Mesenteric fat pad (tissue), 1 donor: ENCODE data around the gene NKAIN2. TPM values are rescaled to one million over a fixed set of nuclear protein-coding genes. Genes with fewer than 3 reads are reported as not detected.

ENCODE experiments used
- DNase-seq: peaks from one replicate; pipeline ENCODE4 v3.0.0-alpha.2; 2020; ENCODE audit warnings: low spot score
- long read RNA-seq: library from polyadenylated mRNA; unstranded; transcript quantifications from one replicate; pipeline ENCODE4 v2.0.0, GENCODE V29; 2020
- total RNA-seq: library from RNA; stranded (reverse); fragmentation: NEBNext Ultra II Directional; extraction: Animal tissue kit (Norgen Biotek cat#: 25700); gene quantifications from one replicate; pipeline ENCODE4 v1.2.1, GENCODE V29; 2021
- donor health status: DM: yes; HTN: yes; CAD: no.

The NKAIN2 gene
- total RNA-seq: 0.42 TPM
- long read RNA-seq, partial matches to known transcripts: 0 of 3 reads
- long read RNA-seq, other reads (novel, unspliced or antisense): 3 of 3 reads

DNA sequence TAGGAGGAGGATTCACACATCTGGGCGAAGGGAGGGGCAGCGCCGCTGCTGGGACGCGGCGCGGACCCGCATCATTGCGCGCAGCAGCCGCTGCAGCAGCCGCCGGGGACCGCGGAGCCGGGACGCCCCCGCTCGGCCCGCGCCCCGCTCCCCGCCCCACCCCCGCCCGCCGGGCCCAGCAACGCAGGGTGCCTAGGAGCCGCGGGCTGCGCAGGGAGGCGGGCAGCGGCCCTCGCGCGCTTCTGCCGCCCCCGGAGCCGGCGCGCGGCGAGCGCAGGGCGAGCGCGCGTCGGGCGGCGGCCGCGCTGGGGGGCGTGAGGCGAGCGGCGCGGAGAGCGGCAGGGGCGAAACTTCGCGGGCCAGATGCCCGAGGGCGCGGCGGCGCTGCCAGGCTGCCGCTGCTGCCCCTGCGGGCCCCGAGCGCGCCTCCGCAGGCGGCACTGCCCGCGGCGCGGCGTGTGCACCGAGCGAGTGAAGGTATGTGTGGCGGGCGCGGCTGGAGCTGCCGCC is at the start of gene NKAIN2:
TSS of gene NKAIN2 (plus strand) at position 362 of the 510 bp plus-strand sequence.
- no peak for DNase-seq

DNA sequence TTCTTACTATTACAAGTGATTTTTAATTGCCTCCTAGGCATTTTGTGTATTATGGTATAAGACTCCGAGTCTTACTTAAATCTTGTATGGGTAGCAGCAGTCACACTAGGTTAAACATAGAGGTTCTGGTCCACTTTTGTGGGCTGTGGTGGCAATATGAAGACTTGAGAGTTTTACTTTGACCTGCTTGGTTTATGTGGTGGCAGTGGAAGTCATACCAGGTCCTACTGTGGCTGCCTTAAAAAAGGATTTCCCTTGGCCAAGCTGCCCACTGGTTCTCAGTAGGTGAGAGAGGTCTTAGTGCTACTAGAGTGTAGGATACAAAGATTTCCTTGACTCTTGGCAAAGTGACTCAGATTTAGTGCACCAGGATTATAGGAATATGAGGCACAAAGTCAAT is 44.2 kb upstream of the NKAIN2 start:
- no peak for DNase-seq

DNA sequence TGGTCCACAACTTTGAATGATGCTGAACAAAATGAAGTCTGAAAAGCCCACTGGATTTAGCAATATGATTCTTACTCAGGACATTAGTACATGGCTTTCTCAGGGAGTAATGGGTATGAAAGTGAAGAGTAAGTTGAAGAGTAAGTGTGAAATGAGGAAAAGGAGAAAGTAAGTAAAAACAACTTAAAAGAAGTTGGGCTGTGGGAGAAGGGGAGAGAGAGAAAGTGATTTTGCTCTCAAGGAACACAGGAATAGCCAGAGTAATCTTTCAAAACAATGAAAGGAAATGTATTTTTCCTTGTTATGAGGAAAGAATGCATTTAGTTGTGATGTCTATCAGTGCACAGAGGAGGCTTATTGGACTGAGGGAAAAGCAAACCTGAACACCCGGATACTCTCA is 39.8 kb upstream of the NKAIN2 start:
- DNase-seq: no peak

DNA sequence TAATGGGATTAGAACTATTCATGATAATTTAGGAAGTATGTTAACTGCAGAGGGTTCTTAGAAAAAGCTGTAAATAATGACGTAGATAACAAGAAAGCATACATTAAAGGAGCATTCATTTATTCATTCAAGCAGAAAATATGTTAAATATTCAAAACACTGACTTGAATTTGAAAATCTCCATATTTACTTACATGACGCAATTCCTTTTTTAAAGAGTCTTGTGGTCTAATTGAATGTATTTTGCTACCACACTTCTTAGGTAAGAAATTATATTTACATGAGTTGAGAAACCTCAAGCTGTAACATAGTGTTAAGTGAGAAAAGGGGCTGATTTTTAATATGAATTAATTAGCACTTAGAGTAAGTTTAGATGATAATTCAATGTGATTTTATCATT is 38.9 kb upstream of the NKAIN2 start:
- DNase-seq: no peak

DNA sequence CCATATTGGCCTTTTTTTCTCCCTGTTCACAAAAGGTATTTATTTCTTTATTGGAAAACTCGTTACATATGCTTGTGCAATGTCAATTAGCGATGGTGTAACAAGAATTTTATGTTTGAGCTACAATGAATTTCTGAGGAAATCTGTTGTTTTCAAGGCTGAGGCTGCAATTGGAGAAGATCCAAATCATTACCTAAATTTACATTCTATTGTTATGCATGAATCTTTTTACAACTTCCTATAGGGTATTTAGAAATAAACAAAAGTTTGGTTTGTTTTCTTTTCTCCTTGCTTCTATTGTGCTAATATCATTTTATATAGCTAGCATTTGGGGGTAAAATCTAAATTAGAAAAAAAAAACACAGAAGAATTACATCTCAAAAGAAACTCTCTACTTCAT is 34.7 kb upstream of the NKAIN2 start:
- no peak for DNase-seq

DNA sequence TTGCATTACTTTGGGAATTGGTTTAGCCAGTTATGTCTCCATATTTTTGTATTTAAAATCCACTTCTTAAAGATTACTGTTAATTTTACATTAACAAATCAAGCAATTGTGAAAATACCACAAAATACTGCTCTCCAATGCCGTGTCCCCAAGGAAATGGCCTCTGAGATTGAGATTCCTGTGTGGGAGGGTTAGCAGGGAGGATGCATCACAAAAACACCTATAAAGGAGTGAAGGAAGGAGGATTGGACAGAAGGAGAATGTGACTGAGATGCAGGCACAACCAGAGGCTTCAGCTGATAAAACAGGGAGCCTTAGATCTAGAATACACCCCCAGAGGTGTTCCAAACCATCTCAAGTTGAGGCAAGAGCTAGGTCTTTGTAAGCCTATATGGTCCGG is 34.2 kb upstream of the NKAIN2 start:
- no peak for DNase-seq

DNA sequence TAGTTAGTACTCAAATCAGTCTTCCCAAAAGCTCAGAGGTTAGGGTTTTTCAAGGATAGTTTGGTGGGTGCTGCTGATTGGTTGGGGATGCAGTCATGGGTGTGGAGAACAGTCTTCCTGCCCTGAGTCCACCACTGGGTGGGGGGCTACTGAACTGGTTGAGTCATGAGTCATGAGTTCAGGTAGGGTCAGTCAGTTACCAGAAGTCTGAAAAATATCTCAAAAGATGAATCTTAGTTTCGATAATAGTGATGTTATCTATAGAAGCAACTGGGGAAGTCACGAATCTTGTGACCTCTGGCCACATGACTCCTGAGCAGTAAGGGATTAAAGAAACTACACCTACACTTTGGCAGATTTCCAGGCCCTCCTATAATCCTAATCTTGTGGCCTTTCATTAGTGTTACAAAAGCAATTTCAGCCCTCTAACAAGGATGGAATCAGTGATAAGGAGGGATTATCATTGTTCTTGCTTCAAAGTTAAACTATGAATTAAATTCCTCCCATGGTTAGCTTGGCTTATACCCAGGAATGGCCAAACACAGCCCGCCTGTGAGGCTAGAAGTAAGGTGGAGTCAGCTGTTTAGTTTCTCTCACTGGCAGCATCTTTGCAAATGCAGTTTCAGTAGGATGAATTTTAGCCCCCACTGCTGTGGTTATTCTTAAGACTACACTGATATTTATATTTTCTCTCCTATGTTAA is 33.3 kb upstream of the NKAIN2 start:
- no peak for DNase-seq

DNA sequence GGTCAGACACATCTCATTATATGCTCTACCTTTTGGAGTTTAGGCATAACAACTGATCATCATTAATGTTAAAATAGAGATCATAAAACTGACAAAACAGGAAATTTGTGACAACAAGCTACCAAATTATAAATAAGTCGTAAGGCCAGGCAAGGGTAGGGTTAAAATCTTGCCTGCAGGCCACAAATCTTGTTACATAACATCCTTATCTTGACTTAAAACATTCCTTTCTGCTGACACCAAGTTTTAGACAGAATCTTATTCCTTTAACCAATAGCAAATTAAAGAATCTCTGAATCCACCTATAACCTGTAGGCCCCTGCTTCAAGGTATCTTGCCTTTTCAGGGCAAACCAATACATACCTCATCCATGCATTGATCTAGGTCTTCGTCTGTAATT is 32.5 kb upstream of the NKAIN2 start:
- DNase-seq: no peak

DNA sequence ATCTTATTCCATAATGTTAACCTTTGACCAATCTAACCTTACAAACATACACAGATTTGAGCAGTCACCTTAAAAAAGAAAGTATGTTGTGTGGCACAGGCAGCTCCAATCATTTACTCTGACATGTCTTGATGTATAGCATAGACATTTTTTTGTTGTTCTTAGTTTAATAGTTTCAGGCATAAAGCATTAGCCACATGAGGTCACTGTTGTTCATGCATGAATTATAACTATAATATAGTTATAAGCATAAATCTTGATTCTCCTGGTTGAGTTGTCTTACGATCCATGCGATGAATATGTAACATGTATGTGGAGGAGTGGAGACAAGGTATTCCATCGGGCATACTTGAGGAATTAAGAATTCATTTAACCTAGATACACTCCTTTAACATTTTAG is 26.1 kb upstream of the NKAIN2 start:
- no peak for DNase-seq

DNA sequence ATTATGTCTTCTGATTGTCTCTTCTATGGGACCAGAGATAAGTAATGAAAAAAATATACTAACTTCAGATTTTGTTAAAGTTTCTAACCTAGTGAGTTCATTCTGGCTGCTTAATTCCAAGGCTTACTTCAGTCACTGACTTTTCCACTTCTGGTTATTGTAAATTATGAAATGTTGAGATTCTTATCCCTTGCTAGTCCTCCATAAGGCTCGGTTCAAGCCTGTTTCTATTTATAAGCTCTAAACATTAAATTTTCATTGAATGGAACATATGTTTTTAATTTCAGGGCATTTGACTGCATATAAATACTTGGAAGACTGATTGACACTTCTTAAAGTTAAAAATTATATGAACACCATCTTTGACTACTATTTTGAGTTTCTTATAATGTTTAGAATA is 23.6 kb upstream of the NKAIN2 start:
- no peak for DNase-seq

DNA sequence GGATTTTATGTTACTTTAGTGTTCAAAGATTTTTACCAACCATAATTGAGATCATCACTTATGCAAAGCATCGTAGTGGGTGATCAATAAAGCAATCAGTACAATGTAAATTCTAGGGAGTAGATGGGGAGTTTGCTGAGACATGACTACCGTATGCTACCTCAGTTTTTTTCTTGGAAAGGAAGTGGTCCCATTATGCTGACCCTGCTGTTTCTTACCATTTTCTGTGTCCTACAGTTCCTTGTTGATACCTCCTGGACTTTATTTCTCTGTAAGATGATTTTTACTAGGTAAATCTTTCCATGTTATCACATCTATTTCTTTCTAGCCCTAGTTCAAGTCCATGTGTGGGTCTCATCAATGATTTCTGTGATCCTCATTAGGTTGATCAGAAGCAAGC is 19.3 kb upstream of the NKAIN2 start:
- no peak for DNase-seq

DNA sequence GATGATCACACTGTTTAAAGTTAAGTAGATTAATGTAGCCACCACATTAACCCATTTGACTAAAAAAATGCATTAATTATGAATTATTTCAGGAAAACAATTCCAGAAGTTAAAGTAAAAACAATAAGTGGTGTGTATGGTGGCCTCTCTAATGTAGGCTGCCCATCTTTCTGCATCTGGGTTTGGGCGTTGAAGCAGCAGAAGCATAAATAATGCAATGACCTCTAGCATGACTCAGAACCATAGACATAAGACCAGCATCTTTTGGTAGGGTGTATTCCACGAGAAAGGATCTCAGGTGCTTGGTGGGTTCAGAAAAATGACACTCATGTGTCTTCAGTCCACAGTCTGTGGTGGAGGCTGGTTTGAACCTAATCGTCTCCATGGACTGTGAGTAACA is 18.6 kb upstream of the NKAIN2 start:
- DNase-seq: no peak

DNA sequence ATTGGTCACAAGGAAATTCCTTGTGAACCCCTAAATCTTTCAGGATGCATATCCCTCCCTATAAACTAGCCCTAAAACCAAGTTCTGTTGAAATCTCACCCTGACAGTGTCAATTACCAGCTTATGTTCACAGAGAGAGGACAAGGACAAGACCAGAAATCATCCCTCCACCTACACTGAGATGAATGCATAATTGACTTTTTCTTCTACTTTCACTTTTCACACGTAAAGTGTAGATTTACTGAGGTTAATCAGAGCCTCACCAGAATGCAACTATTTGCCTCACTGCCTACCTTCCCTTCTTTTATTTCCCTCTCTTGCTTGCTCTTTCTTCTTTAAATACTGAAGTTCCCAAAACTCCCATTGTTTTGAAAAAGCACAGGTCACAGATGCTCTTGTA is 15.3 kb upstream of the NKAIN2 start:
- DNase-seq: no peak

DNA sequence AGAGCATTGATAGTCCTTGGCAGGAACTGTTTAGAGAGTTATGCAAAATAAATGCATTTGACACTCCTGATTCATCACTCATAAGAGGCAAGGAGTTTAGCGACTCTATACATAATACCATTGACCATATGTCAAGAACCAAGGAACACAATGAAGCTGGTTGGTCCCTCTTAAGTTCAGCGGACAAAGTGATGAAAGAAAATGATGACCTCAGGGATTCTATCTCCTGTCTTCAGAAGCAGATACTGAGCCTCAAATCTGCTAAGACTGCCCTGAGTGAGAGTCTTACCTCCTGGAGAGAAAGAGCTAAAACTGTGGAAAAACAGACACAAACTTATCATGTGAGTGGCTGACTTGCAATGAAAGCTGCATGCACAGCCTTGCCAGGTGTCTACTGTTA is 9.5 kb upstream of the NKAIN2 start:
- DNase-seq: no peak

DNA sequence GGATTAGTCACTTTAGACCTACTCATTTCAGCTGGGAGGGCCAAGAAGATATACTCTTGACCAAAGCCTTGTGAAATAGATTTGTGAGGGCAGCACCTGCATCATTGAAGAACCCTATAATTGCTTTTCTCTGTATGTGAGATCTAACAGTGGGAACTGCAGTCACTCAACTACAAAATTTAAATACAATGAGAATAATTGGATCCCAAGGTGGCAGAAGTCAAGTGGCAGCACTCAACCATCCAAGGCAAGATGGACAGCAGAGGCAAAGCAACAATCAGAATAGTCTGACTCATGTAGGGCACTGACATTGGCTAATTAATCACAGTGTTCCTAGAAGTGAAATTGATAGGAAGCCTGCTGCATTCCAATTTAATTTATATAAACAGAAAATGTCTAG is 8.9 kb upstream of the NKAIN2 start:
- no peak for DNase-seq

DNA sequence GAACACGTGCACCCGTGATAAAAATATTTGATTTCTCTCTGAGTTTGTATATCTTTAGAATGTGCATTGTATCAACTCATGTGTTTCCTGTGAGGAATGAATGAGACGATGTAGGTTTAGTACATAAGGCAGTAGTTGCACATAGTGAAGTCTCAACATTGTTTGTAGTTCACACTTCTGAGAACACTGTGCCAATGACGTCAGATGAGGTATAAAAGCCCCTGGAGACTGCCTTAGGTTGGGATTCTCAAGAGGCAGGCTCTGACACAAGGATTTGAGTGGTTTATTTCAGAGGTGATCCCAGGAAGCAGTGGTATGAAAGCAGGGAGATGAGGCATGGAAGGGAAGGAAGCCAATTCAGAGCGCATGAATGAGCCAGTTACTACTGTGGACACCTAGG is 2.6 kb upstream of the NKAIN2 start:
- DNase-seq: no peak

DNA sequence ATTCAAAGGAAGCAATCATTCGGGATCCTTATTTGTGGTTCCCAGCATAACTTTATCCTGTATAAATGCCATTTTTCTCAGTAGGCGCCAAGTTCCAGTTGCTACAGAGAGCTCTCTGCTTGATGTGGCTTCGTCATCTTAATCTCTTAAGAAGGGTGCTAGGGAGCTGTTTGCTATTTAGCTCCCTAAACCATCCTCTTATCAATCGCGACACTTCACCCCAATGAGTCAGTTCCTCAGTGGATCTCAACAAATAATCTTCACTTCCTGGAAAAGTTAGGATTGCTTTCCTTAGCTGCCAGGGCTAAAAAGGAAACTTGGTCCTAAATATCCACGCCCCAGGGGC is 1.3 kb upstream of the NKAIN2 start:
- no peak for DNase-seq

DNA sequence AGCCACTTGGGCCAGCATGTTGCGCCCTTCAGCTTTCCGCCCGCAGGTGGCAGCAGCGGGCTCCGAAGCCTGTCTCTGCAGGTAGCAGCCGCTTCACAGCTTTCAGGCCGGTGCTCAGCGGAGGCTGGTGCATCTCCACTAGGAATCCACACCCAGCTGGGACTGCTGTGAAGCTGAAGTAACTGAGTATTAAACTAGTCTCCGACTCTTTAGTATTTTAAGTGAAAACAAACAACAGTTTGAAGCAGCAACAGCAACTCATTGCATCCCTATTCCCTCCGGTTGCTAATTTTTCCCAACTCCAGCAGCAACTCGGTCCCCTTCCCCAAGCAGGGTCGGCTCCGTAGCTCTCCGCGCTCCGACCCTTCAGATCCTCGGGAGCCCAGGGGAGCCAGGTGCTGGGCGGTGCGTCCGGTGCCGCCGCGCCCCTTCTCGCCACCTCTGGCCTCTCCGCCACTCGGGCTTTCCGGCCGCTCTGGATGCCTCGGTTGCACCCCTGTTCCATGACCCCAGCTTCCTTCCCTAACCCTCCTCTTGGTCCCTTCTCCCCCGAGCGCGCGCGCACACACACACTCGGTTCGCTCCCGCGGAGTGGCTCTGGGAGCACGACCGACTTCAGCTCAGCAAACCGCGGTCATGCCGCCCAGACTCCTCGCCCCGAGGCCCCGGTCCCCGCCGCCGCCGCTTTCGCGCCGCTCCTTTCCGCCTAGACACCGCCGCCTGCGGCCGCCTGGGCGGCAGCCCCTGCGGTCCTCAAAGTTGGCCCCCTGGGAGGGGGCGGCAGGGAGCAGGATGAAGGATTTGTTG is 765 bp upstream of the NKAIN2 start:
- DNase-seq: peak; percentile 92

DNA sequence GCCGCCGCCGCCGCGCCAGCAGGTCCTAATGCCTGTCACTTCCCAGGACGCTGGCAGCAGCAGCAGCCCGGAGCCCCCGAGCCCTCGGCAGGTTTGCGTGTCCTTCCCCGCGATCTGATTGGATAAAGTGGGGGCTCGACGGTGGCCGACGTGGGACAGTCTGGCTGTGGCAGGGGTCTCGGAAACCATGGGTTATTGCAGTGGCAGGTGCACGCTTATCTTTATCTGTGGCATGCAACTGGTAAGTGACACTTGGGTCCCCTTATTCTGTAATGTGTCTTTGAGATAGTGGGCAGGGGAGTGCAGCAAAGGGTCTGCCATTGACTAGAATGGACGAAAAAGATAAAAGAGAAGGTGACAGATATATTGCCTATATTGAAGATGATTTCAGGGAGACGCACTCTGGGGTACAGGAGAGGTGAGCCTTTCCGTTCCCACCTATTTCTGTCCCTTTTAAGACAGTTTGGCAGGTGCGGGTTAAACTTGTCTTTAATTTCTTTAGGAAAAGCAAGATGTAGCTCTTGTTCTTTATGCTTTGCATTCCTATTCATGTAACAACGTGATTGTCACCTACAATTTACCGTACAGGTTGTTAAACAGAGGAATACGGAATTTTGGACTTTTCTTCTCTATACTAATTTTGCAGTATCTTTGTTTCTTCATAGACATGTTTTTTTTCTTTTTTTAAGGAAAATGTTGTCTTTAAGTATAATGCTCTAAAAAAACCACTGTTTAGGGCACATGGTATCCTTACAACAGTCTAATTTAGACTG is 535 bp downstream of the NKAIN2 start:
- DNase-seq: no peak

DNA sequence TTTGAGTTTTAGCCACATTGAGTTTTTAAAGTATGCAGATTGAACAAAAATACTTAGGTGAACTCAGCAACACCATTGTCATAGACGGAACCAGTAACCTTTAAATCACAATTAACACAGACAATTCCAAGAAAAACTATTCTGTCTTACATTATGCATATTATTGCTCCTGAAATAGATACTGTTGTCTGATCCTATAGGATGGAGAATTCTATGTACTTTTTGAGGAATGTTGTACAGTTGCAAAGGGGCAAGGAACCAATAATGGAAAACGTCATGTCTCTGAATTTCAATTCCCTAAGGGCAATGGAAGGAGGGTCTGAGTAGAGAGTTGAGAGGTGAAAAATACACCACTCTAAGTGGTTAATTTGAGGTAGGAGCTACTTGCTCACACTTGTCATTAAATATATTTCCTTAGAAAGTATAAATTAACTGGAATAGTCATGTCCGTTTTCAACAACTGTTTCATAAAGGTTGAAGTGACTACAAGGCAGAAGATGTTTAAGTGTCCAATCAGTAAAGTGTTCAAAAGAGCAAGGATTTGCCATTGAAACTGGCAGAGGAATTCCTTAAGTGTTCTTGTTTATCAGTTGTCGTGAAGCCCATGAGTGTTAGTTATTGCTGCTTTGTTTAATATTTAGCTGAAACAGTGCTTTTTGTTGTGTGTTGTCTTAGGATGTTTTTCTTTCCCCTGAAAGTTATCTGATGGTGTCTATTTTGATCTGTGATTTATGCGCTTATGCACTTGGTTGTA is 1.3 kb downstream of the NKAIN2 start:
- DNase-seq: no peak

DNA sequence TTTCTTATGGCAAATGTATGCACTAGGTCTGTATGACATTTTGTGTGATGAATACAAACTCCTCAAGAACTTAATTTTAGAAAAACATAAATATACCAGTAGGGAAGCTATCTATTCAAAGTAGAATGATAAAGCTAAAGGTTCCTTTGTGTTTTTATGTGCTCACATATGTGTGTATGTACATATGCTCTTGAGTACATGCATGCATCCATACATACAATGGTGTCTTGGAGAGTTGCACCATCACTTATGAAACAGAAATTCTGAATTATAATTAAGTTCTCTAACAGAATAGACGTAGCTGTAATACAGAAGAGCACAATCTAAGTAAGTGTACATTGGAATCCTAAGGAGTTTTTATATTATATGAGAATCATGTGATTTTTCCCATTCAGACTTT is 2.3 kb downstream of the NKAIN2 start:
- no peak for DNase-seq
